Kidney (tissue), 14 donors: ENCODE results near the gene RREB1. TPM values are rescaled to one million over a fixed set of nuclear protein-coding genes. Genes with fewer than 3 reads are reported as not detected.

Experiments used
- DNase-seq, 5 donors: peaks; one replicate each; pipeline ENCODE4 v3.0.0-alpha.2; 2013 to 2020
- FAIRE-seq: peaks from 2 replicates; lab custom pipeline; 2012; peaks lifted over from hg19 to GRCh38; lab: Jason Lieb, UNC
- H3K27ac ChIP-seq, 2 donors: one replicate each; pipeline ENCODE4 v1.7.0; 2013; ENCODE audit warnings: low read depth in 2 of 2, low read length in 2 of 2, inconsistent platforms in 1 of 2
- H3K27me3 ChIP-seq: one replicate; pipeline ENCODE4 v1.7.1; 2013; ENCODE audit warnings: low read length, inconsistent platforms; ENCODE audit not compliant: control insufficient read depth, insufficient read depth
- H3K36me3 ChIP-seq, 3 donors: one replicate each; pipeline versions ENCODE4 v1.7.0 to v1.7.1; 2013; ENCODE audit warnings: low read length in 3 of 3, control low read depth in 1 of 3, inconsistent platforms in 1 of 3; ENCODE audit not compliant: insufficient read depth in 3 of 3, control insufficient read depth in 2 of 3
- H3K4me1 ChIP-seq, 3 donors: one replicate each; pipeline versions ENCODE4 v1.7.0 to v1.7.1; 2013; ENCODE audit warnings: low read length in 3 of 3, inconsistent platforms in 1 of 3, low read depth in 1 of 3; ENCODE audit not compliant: control insufficient read depth in 2 of 3, insufficient read depth in 2 of 3
- H3K4me3 ChIP-seq, 3 donors: one replicate each; pipeline versions ENCODE4 v1.7.0 to v1.8.1; 2013; ENCODE audit warnings: low read length in 3 of 3, control low read depth in 1 of 3, inconsistent platforms in 1 of 3
- H3K9ac ChIP-seq, 3 donors: one replicate each; pipeline versions ENCODE4 v1.7.0 to v1.7.1; 2013; ENCODE audit warnings: low read length in 3 of 3, control low read depth in 1 of 3, inconsistent platforms in 1 of 3
- H3K9me3 ChIP-seq, 3 donors: one replicate each; pipeline versions ENCODE4 v1.7.0 to v1.7.1; 2013; ENCODE audit warnings: low read length in 3 of 3, control low read depth in 1 of 3, inconsistent platforms in 1 of 3; ENCODE audit not compliant: control insufficient read depth in 2 of 3, insufficient read depth in 1 of 3
- CTCF ChIP-seq: IDR thresholded peaks from 3 replicates; pipeline ENCODE4 v1.5.1; 2012; ENCODE audit warnings: mild to moderate bottlenecking, moderate library complexity, borderline replicate concordance; ENCODE audit not compliant: insufficient read depth; ENCODE audit errors: extremely low read depth
- intact Hi-C: fragments of 100-400 bp; cut with DNase I; formaldehyde crosslinking; loops from one replicate; pipeline ENCODE4 v1.11.1; 2022
- polyA plus RNA-seq: library from polyadenylated mRNA; stranded (reverse); fragments of 350-450 nt; fragmentation: Illumina TruSeq; extraction: RNeasy Lipid Tissue Mini Kit (QIAGEN cat#74804); gene quantifications from one replicate; pipeline ENCODE4 v1.2.3, GENCODE V29; 2014; ENCODE audit warnings: low read depth, low replicate concordance; ENCODE audit not compliant: insufficient read depth
- total RNA-seq: library from RNA; stranded (reverse); fragmentation: NEBNext Ultra II Directional; extraction: Animal tissue kit (Norgen Biotek cat#: 25700); gene quantifications from one replicate; pipeline ENCODE4 v1.2.1, GENCODE V29; 2021
- donor health status: control.
- donor health status: control.
- donor health status: control.
- donor health status: control.
- donor health status: control.
- donor health status: DM: yes; HTN: yes; CAD: no.
- donor health status: Normal renal cell carcinoma (clear cell type).

The RREB1 gene
- total and polyA plus RNA-seq, 2 donors from 2014 or later = 5.9 to 56.5 TPM

- no peak overlapping the region for H3K4me3 ChIP-seq
- TF ChIP-seq CTCF = no peak
- FAIRE-seq = no peak
- no peak overlapping the region for H3K9ac ChIP-seq
- intact Hi-C loops = no loop called here
- no peak overlapping the region for H3K27ac ChIP-seq
- DNase-seq = no peak
- H3K27me3 ChIP-seq = no peaks in the 10 kb centered on the region
- H3K36me3 ChIP-seq = no peaks in the 10 kb centered on the region
- H3K4me1 ChIP-seq = no peaks in the 10 kb centered on the region
- no peaks in the 10 kb centered on the region for H3K9me3 ChIP-seq
Measured at GRCh38 chr6:7071405-7071804, 36.4 kb upstream of the RREB1 start.

DNA sequence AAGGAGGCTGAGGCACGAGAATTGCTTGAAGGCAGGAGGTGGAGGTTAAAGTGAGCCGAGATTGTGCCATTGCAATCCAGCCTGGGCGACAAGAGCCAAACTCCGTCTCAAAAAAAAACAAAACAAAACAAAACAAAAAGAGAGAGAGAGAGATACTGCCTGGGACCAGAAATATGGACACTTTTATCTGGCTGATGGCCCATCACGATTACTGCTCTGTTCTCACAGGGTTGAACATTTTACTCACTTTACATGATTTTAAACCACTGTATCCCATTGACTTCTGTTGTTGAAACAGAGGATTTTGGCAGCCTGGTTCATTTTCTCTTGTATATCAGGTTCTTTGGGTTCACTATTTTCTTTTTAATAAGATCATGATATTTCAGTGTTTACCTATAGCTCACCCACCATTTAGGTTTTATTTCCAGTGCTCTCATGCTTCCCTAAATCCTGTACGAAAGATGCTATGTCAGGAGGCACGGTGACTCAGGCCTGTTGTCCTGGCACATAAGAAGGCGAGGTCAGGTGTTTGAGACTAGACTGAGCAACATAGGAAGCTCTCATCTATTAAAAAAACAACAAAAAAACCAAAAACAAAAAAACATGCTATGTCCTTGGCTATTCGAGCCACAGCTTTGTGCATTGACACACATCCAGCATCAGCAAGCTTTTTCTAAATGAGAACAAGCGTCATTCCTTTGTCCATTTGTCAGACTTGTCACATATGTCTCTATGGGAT, 34.5 kb upstream of the RREB1 start:
- DNase-seq = no peak
- Histone ChIP-seq H3K4me3 (no peak overlapping the region), H3K27ac (no peak overlapping the region), H3K9ac (no peak overlapping the region), H3K27me3 (no peaks in the 10 kb centered on the region), H3K36me3 (no peaks in the 10 kb centered on the region), H3K4me1 (no peaks in the 10 kb centered on the region), H3K9me3 (no peaks in the 10 kb centered on the region)
- FAIRE-seq = no peak
- intact Hi-C loops = no loop called here
- TF ChIP-seq CTCF = no peak

- FAIRE-seq (no peak), DNase-seq (no peak)
- Histone ChIP-seq H3K4me3 (no peak overlapping the region), H3K27me3 (no peaks in the 10 kb centered on the region), H3K27ac (no peak overlapping the region), H3K4me1 (no peaks in the 10 kb centered on the region), H3K9me3 (no peaks in the 10 kb centered on the region), H3K9ac (no peak overlapping the region), H3K36me3 (no peaks in the 10 kb centered on the region)
- intact Hi-C loops = no loop called here
- no peak for TF ChIP-seq CTCF
Measured at GRCh38 chr6:7073821-7074525, 33.8 kb upstream of the RREB1 start.
